HEK293T (cell line): ENCODE data around the gene PRKAG2.

Experiments
- ARNT ChIP-seq: fragments of 450-650 bp; IDR thresholded peaks from 2 replicates; pipeline ENCODE4 v1.6.1; 2017; ENCODE audit warnings: mild to moderate bottlenecking
- BHLHE40 ChIP-seq: fragments of 450-650 bp; IDR thresholded peaks from 2 replicates; pipeline ENCODE4 v1.6.1; 2016; ENCODE audit warnings: mild to moderate bottlenecking, moderate library complexity, borderline replicate concordance
- CTBP1 ChIP-seq: fragments of 450-650 bp; IDR thresholded peaks from 2 replicates; pipeline ENCODE4 v1.6.1; 2016; ENCODE audit warnings: borderline replicate concordance
- ELF4 ChIP-seq: fragments of 450-650 bp; IDR thresholded peaks from 2 replicates; pipeline ENCODE4 v1.6.1; 2017; ENCODE audit warnings: antibody characterized with exemption
- FOXM1 ChIP-seq: fragments of 450-650 bp; IDR thresholded peaks from 2 replicates; pipeline ENCODE4 v1.6.1; 2017; ENCODE audit warnings: mild to moderate bottlenecking, borderline replicate concordance
- HDGF ChIP-seq: fragments of 450-650 bp; IDR thresholded peaks from 2 replicates; pipeline ENCODE4 v1.6.1; 2017; ENCODE audit warnings: antibody characterized with exemption, borderline replicate concordance
- L3MBTL2 ChIP-seq: fragments of 450-650 bp; conservative IDR thresholded peaks from 2 replicates; pipeline ENCODE4 v1.6.1; 2016; ENCODE audit warnings: mild to moderate bottlenecking
- LEF1 ChIP-seq: fragments of 450-650 bp; IDR thresholded peaks from 2 replicates; pipeline ENCODE4 v1.6.1; 2017; ENCODE audit warnings: mild to moderate bottlenecking, borderline replicate concordance
- NFRKB ChIP-seq: fragments of 450-650 bp; IDR thresholded peaks from 2 replicates; pipeline ENCODE4 v1.6.1; 2016; ENCODE audit warnings: mild to moderate bottlenecking, moderate library complexity
- PKNOX1 ChIP-seq: fragments of 450-650 bp; IDR thresholded peaks from 2 replicates; pipeline ENCODE4 v1.6.1; 2016
- SP1 ChIP-seq: fragments of 450-650 bp; IDR thresholded peaks from 2 replicates; pipeline ENCODE4 v1.6.1; 2017
- SUZ12 ChIP-seq: fragments of 450-650 bp; IDR thresholded peaks from 2 replicates; pipeline ENCODE4 v1.6.1; 2016; ENCODE audit warnings: mild to moderate bottlenecking
- TARDBP ChIP-seq: fragments of 450-650 bp; IDR thresholded peaks from 2 replicates; pipeline ENCODE4 v1.6.1; 2016
- ZNF384 ChIP-seq: fragments of 450-650 bp; IDR thresholded peaks from 2 replicates; pipeline ENCODE4 v1.6.1; 2016

GRCh38 chr7:151662251-151662826 is 214.6 kb downstream of the PRKAG2 start:
- TF ChIP-seq BHLHE40 (no peak), FOXM1 (no peak), SP1 (no peak), ELF4 (no peak), TARDBP (no peak), LEF1 (no peak), SUZ12 (no peak), PKNOX1 (no peak), HDGF (no peak), L3MBTL2 (no peak), NFRKB (no peak), ZNF384 (no peak), CTBP1 (no peak), ARNT (no peak)
